Glutamatergic neuron (in vitro differentiated cells): ENCODE data around the gene BCAR3. TPM values are rescaled to one million over a fixed set of nuclear protein-coding genes. Genes with fewer than 3 reads are reported as not detected.
A peak's percentile ranks its signal among the peaks of the same experiment; 100 is the strongest.

Experiments
- DNase-seq: peaks from one replicate; pipeline ENCODE4 v3.0.0; 2022
- H3K27ac Mint-ChIP-seq: one replicate; pipeline ENCODE4 v1.8.0; 2020; ENCODE audit warnings: mild to moderate bottlenecking, mixed read lengths, inconsistent platforms; ENCODE audit not compliant: unreplicated experiment
- H3K27me3 Mint-ChIP-seq: one replicate; pipeline ENCODE4 v1.8.0; 2020; ENCODE audit warnings: mild to moderate bottlenecking, moderate library complexity, mixed read lengths, inconsistent platforms; ENCODE audit not compliant: unreplicated experiment
- H3K36me3 Mint-ChIP-seq: one replicate; pipeline ENCODE4 v1.8.0; 2020; ENCODE audit warnings: mild to moderate bottlenecking, mixed read lengths, inconsistent platforms; ENCODE audit not compliant: unreplicated experiment
- H3K4me1 Mint-ChIP-seq: one replicate; pipeline ENCODE4 v1.8.0; 2020; ENCODE audit warnings: mild to moderate bottlenecking, low read depth, mixed read lengths, inconsistent platforms; ENCODE audit not compliant: unreplicated experiment
- H3K4me3 Mint-ChIP-seq: one replicate; pipeline ENCODE4 v1.8.0; 2020; ENCODE audit warnings: mild to moderate bottlenecking, mixed read lengths, inconsistent platforms; ENCODE audit not compliant: unreplicated experiment
- H3K9me3 Mint-ChIP-seq: one replicate; pipeline ENCODE4 v1.8.0; 2020; ENCODE audit warnings: mild to moderate bottlenecking, moderate library complexity, mixed read lengths, inconsistent platforms; ENCODE audit not compliant: unreplicated experiment
- total RNA-seq: library from RNA; stranded (reverse); fragmentation: NEBNext Ultra II Directional; extraction: Animal tissue kit (Norgen Biotek cat#: 25700); gene quantifications from one replicate; pipeline ENCODE4 v1.2.1, GENCODE V29; 2021; ENCODE audit not compliant: unreplicated experiment
- TF ChIP-seq, protein P1 (sequence below): fragments of 200-600 bp; sonication (generic); IDR thresholded peaks from one replicate; pipeline ENCODE4 v1.5.0; 2021; ENCODE audit not compliant: partially characterized antibody, unreplicated experiment

The BCAR3 gene
- total RNA-seq, 1 donor from 2014 or later = 12.8 TPM

DNA sequence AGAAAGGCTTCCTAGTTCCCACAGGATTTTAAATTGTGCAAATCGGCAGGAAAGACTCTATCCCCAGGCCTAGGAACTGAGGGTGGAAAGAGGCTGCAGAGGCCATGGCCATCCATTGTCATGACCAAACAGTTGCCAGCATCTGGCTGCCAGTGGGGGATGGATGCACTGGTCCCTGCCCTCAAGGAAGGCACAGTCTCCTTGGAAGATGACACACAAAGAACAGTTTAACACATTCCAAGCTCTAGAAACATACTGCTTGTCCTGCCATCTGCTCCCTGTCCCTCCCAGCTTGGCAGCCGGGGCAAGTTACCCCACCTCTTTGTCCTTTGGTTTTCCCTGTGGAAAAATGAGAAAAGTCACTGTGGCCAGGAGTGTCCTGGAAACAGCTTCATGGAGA, 83.2 kb downstream of the BCAR3 start:
- Mint-ChIP-seq H3K4me1 (peaks cover 55% of the 10 kb centered on the region), H3K9me3 (peaks cover 29% of the 10 kb centered on the region), H3K27me3 (peaks cover 9% of the 10 kb centered on the region), H3K27ac (peak overlapping the region; percentile 92), H3K36me3 (peaks cover 10% of the 10 kb centered on the region), H3K4me3 (peak overlapping the region; percentile 52)
- no peak for DNase-seq
- TF ChIP-seq, protein P1, sequence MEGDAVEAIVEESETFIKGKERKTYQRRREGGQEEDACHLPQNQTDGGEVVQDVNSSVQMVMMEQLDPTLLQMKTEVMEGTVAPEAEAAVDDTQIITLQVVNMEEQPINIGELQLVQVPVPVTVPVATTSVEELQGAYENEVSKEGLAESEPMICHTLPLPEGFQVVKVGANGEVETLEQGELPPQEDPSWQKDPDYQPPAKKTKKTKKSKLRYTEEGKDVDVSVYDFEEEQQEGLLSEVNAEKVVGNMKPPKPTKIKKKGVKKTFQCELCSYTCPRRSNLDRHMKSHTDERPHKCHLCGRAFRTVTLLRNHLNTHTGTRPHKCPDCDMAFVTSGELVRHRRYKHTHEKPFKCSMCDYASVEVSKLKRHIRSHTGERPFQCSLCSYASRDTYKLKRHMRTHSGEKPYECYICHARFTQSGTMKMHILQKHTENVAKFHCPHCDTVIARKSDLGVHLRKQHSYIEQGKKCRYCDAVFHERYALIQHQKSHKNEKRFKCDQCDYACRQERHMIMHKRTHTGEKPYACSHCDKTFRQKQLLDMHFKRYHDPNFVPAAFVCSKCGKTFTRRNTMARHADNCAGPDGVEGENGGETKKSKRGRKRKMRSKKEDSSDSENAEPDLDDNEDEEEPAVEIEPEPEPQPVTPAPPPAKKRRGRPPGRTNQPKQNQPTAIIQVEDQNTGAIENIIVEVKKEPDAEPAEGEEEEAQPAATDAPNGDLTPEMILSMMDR = no peak

DNA sequence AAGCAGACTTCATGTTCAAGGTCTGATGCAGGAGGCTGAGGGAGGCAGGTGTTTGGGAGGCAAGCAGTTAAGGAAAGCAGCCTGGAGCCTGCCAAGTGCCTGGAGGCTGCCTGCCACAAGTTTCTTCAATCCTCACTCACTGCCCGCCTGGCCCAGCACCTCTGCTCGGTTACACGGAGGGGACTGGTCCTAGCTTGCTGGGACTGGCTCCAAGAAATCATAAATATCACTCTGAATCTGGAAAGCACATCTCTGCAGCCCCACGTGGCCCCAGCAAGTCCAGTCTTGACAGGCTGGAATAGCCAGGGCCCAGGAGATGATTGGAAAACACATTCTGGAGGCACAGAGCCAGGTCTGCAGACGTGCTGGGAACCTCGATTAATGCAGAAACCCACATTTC, 83.9 kb downstream of the BCAR3 start:
- peaks cover 10% of the 10 kb centered on the region for H3K36me3 Mint-ChIP-seq
- H3K9me3 Mint-ChIP-seq = peaks cover 25% of the 10 kb centered on the region
- peaks cover 53% of the 10 kb centered on the region for H3K4me1 Mint-ChIP-seq
- TF ChIP-seq, protein P1 = no peak
- H3K27me3 Mint-ChIP-seq = peaks cover 5% of the 10 kb centered on the region
- H3K27ac Mint-ChIP-seq = peak overlapping the region; percentile 81
- H3K4me3 Mint-ChIP-seq = peak overlapping the region; percentile 30
- no peak for DNase-seq

DNA sequence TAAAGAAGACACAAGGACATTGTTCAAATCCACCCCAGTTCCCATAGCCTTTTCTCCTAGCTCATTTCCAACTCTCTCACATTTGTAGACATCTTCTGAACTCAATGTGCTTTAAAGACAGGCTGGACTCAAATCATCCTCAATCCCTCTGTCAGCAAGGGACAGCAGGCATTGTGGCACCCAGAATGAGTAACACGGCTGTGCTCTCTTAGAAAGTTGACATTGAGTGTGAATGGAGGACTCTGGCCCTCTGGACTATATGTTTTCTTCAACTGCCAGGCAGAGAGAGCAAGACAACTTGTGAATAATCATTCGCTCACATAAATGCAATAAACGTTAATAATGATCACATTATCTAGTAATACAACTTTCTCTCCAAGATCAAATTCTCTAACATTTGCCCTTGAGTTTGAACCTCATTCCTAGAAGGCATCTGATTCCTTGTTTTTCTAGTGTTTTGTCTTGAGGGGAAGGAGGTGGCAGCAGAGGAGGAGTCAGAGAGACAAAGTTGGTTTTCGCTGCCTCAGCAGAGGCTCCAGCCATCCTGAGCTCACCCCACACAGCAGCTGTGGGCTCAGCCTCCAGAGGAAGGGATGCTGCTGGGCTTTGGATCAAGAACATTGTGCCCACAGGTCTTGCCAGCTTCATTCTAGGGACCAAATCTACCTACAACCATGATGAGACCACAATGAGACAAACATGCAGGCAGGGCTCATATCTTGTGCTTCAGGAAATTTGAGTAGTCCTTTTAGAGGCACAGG, 85.1 kb downstream of the BCAR3 start:
- H3K27ac Mint-ChIP-seq = no peak overlapping the region
- peaks cover 4% of the 10 kb centered on the region for H3K36me3 Mint-ChIP-seq

DNA sequence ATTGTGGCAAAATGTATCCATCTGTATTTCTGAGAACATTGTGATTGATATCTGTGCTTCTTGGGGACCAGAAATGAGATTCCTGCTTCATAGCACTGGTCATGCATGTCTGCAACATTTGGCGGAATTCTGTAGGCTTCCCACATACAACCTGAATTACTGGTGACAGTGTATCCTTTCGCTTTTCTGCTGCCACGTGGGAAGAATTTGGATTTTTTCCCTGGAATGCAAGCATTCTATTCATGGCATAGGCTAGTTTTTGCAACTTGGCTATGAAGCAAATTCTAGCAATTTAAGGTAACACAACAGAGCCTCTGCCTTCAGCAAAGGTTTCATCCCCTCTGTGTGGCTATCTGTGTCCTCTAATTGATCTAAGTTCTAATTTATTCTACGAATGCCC, 85.9 kb downstream of the BCAR3 start:
- Mint-ChIP-seq H3K27me3 (no peaks in the 10 kb centered on the region), H3K4me1 (peaks cover 58% of the 10 kb centered on the region), H3K27ac (no peak overlapping the region), H3K4me3 (no peak overlapping the region), H3K9me3 (peaks cover 16% of the 10 kb centered on the region), H3K36me3 (no peaks in the 10 kb centered on the region)
- DNase-seq = no peak
- TF ChIP-seq, protein P1 = no peak

More for the DNA sequence above, 85.1 kb downstream of the BCAR3 start:
- DNase-seq = no peak
- TF ChIP-seq, protein P1 = no peak
- peaks cover 17% of the 10 kb centered on the region for H3K9me3 Mint-ChIP-seq
- H3K4me1 Mint-ChIP-seq = peaks cover 57% of the 10 kb centered on the region
- H3K27me3 Mint-ChIP-seq = no peaks in the 10 kb centered on the region
- H3K4me3 Mint-ChIP-seq = no peak overlapping the region

DNA sequence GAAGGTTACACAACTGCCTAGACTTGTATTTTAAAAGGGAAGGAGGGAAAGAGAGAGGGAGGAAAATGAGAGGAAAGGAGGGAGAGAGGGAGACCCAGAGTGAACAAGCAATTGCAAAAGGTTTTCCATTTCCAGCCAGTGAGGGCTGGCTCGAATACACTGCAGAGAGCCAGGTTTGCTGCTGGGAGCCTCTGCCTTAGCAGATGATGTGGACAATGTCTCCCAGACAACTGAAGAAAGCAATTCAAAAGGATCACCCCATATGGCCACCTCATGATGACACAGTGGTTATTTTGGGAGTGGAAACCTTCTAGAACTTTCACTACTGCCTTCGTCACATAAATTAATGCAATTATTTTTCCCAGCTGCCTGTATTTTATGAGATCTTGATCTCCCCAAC, 86.4 kb downstream of the BCAR3 start:
- Mint-ChIP-seq H3K4me1 (peaks cover 59% of the 10 kb centered on the region), H3K9me3 (peaks cover 16% of the 10 kb centered on the region), H3K27me3 (no peaks in the 10 kb centered on the region), H3K4me3 (peak overlapping the region; percentile 46), H3K36me3 (no peaks in the 10 kb centered on the region), H3K27ac (peak overlapping the region; percentile 45)
- TF ChIP-seq, protein P1 = no peak
- no peak for DNase-seq
